ENCODE measurements around the gene HIRA. TPM values are rescaled to one million over a fixed set of nuclear protein-coding genes. Genes with fewer than 3 reads are reported as not detected.
"Not testable (repeated sequence)": the region's sequence is repeated elsewhere in the genome, so short reads cannot be mapped to it uniquely, and the experiment has no call there.

The HIRA gene
- polyA plus RNA-seq, 4 donors = 22.8 to 32.8 (median 31.2) TPM

- no peak for DNase-seq (ENCODE audit: low read depth in 4 of 4, low spot score in 3 of 4)
These were observed 37.8 kb downstream of the HIRA start for GRCh38 chr22:19393704-19394103.

GRCh38 chr22:19387575-19387974 is 44.0 kb downstream of the HIRA start:
- DNase-seq (ENCODE audit: low read depth in 4 of 4, low spot score in 3 of 4) = no peak

- DNase-seq (ENCODE audit: low read depth in 4 of 4, low spot score in 3 of 4) = no peak
These were observed 44.5 kb downstream of the HIRA start for GRCh38 chr22:19387038-19387437.

- DNase-seq (ENCODE audit: low read depth in 4 of 4, low spot score in 3 of 4) = no peak
These were observed 45.3 kb downstream of the HIRA start for GRCh38 chr22:19386248-19386647.

- no peak for DNase-seq (ENCODE audit: low read depth in 4 of 4, low spot score in 3 of 4)
These were observed 46.2 kb downstream of the HIRA start for GRCh38 chr22:19385221-19385906.

GRCh38 chr22:19383292-19383691 is 48.2 kb downstream of the HIRA start:
- no peak for DNase-seq (ENCODE audit: low read depth in 4 of 4, low spot score in 3 of 4)

- DNase-seq (ENCODE audit: low read depth in 4 of 4, low spot score in 3 of 4) = no peak
These were observed 49.3 kb downstream of the HIRA start for GRCh38 chr22:19382240-19382639.

GRCh38 chr22:19378344-19378674 is 53.2 kb downstream of the HIRA start:
- DNase-seq (ENCODE audit: low read depth in 4 of 4, low spot score in 3 of 4) = no peak

GRCh38 chr22:19377565-19378343 is 53.8 kb downstream of the HIRA start:
- DNase-seq (ENCODE audit: low read depth in 4 of 4, low spot score in 3 of 4) = no peak

GRCh38 chr22:19376971-19377370 is 54.6 kb downstream of the HIRA start:
- DNase-seq (ENCODE audit: low read depth in 4 of 4, low spot score in 3 of 4) = no peak

GRCh38 chr22:19376247-19376646 is 55.3 kb downstream of the HIRA start:
- DNase-seq (ENCODE audit: low read depth in 4 of 4, low spot score in 3 of 4) = no peak

GRCh38 chr22:19375435-19375834 is 56.1 kb downstream of the HIRA start:
- no peak for DNase-seq (ENCODE audit: low read depth in 4 of 4, low spot score in 3 of 4)

GRCh38 chr22:19374410-19374809 is 57.1 kb downstream of the HIRA start:
- no peak for DNase-seq (ENCODE audit: low read depth in 4 of 4, low spot score in 3 of 4)

GRCh38 chr22:19373450-19373849 is 58.1 kb downstream of the HIRA start:
- DNase-seq (ENCODE audit: low read depth in 4 of 4, low spot score in 3 of 4) = no peak

- no peak for DNase-seq (ENCODE audit: low read depth in 4 of 4, low spot score in 3 of 4)
These were observed 59.6 kb downstream of the HIRA start for GRCh38 chr22:19371893-19372292.

- no peak for DNase-seq (ENCODE audit: low read depth in 4 of 4, low spot score in 3 of 4)
These were observed 62.7 kb downstream of the HIRA start for GRCh38 chr22:19368876-19369275.

GRCh38 chr22:19367763-19368367 is 63.7 kb downstream of the HIRA start:
- no peak for DNase-seq (ENCODE audit: low read depth in 4 of 4, low spot score in 3 of 4)

GRCh38 chr22:19363541-19363940 is 68.0 kb downstream of the HIRA start:
- not testable (repeated sequence) for DNase-seq (ENCODE audit: low read depth in 4 of 4, low spot score in 3 of 4)

GRCh38 chr22:19361501-19362103 is 69.9 kb downstream of the HIRA start:
- no peak for DNase-seq (ENCODE audit: low read depth in 4 of 4, low spot score in 3 of 4)

- no peak for DNase-seq (ENCODE audit: low read depth in 4 of 4, low spot score in 3 of 4)
These were observed 70.7 kb downstream of the HIRA start for GRCh38 chr22:19360862-19361261.

GRCh38 chr22:19360300-19360792 is 71.2 kb downstream of the HIRA start:
- no peak for DNase-seq (ENCODE audit: low read depth in 4 of 4, low spot score in 3 of 4)
